ENCODE measurements around the gene GNG2.

- no peak for TF ChIP-seq ZNF114 (tag by site-specific recombination; IDR thresholded peaks at IDR 0.05)
- TF ChIP-seq REST (tag by site-specific recombination; IDR thresholded peaks at IDR 0.05), result no peak
- no peak for TF ChIP-seq CTCF (tag by site-specific recombination; IDR thresholded peaks at IDR 0.05)
- TF ChIP-seq ZNF280C (tag by site-specific recombination; IDR thresholded peaks at IDR 0.05), result no peak
- TF ChIP-seq ZNF561 (tag by site-specific recombination; IDR thresholded peaks at IDR 0.05; ENCODE audit: borderline replicate concordance), result no peak; the same call in 1 of the 2 replicates
- no peak for TF ChIP-seq TCF7L2 (IDR thresholded peaks at IDR 0.05; ENCODE audit: borderline replicate concordance, low read depth, low read length)
Measured at GRCh38 chr14:51989293-51990234, 129.2 kb downstream of the GNG2 start, which contains the start of gene RTRAF.
